Measurements from ENCODE around the gene GUK1.

DNA sequence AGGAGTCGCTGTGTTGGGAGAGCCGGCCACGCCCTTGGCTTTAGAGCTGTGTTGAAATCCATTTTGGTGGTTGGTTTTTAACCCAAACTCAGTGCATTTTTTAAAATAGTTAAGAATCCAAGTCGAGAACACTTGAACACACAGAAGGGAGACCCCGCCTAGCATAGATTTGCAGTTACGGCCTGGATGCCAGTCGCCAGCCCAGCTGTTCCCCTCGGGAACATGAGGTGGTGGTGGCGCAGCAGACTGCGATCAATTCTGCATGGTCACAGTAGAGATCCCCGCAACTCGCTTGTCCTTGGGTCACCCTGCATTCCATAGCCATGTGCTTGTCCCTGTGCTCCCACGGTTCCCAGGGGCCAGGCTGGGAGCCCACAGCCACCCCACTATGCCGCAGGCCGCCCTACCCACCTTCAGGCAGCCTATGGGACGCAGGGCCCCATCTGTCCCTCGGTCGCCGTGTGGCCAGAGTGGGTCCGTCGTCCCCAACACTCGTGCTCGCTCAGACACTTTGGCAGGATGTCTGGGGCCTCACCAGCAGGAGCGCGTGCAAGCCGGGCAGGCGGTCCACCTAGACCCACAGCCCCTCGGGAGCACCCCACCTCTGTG is 41.7 kb upstream of the GUK1 start:
- TF ChIP-seq, protein P1, sequence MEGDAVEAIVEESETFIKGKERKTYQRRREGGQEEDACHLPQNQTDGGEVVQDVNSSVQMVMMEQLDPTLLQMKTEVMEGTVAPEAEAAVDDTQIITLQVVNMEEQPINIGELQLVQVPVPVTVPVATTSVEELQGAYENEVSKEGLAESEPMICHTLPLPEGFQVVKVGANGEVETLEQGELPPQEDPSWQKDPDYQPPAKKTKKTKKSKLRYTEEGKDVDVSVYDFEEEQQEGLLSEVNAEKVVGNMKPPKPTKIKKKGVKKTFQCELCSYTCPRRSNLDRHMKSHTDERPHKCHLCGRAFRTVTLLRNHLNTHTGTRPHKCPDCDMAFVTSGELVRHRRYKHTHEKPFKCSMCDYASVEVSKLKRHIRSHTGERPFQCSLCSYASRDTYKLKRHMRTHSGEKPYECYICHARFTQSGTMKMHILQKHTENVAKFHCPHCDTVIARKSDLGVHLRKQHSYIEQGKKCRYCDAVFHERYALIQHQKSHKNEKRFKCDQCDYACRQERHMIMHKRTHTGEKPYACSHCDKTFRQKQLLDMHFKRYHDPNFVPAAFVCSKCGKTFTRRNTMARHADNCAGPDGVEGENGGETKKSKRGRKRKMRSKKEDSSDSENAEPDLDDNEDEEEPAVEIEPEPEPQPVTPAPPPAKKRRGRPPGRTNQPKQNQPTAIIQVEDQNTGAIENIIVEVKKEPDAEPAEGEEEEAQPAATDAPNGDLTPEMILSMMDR (IDR thresholded peaks at IDR 0.05; ENCODE audit: poor library complexity, severe bottlenecking): no peak
- TF ChIP-seq, protein P2, sequence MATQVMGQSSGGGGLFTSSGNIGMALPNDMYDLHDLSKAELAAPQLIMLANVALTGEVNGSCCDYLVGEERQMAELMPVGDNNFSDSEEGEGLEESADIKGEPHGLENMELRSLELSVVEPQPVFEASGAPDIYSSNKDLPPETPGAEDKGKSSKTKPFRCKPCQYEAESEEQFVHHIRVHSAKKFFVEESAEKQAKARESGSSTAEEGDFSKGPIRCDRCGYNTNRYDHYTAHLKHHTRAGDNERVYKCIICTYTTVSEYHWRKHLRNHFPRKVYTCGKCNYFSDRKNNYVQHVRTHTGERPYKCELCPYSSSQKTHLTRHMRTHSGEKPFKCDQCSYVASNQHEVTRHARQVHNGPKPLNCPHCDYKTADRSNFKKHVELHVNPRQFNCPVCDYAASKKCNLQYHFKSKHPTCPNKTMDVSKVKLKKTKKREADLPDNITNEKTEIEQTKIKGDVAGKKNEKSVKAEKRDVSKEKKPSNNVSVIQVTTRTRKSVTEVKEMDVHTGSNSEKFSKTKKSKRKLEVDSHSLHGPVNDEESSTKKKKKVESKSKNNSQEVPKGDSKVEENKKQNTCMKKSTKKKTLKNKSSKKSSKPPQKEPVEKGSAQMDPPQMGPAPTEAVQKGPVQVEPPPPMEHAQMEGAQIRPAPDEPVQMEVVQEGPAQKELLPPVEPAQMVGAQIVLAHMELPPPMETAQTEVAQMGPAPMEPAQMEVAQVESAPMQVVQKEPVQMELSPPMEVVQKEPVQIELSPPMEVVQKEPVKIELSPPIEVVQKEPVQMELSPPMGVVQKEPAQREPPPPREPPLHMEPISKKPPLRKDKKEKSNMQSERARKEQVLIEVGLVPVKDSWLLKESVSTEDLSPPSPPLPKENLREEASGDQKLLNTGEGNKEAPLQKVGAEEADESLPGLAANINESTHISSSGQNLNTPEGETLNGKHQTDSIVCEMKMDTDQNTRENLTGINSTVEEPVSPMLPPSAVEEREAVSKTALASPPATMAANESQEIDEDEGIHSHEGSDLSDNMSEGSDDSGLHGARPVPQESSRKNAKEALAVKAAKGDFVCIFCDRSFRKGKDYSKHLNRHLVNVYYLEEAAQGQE (IDR thresholded peaks at IDR 0.05; ENCODE audit: borderline replicate concordance): no peak
